Left kidney (tissue), 2 donors: ENCODE data around the gene CNN3. TPM values are rescaled to one million over a fixed set of nuclear protein-coding genes. Genes with fewer than 3 reads are reported as not detected.
"Not testable (repeated sequence)": the region's sequence is repeated elsewhere in the genome, so short reads cannot be mapped to it uniquely, and the experiment has no call there.

Experiments
- DNase-seq: peaks from one replicate; pipeline ENCODE4 v3.0.0-alpha.2; 2013
- polyA plus RNA-seq: library from polyadenylated mRNA; unstranded; fragments of 120-200 nt; gene quantifications from one replicate; pipeline ENCODE4 v1.2.1, GENCODE V29; 2013; ENCODE audit not compliant: insufficient read length

Gene CNN3
- polyA plus RNA-seq, 1 donor, result 349 TPM

DNA sequence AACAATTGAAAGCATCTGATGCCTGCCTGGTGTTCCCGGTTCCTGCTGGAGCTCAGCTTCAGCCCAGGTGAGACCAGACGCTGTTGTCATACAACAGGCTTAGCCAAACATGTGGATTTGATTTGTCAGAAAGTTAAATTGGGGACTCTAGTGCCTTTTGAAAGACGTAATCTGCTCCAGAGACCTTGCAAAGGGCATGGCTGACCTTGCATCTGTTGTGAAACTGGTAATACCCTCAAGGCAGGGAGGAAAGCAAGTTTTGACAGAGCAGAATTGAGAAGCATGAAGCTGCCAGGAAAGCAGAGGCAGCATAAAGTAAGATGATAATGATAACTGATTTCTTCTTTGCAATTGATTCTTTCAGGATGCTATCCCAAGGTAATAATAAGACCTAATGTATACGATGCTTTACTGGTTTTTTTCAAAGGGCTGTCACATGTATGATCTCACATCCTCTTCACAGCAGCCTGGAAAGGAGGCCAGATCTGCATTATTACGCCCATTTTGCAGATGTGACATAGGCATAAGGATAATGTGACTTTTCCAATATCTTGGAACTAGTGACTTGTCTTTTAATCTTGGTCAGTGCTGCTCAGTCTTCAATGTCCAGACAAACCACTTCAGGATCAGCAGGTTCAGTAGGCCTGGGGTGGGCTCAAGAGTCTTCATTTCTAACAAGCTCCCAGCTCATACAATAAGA is 24.7 kb upstream of the CNN3 start:
- no peak for DNase-seq

GRCh38 chr1:94951046-94951445 is 24.1 kb upstream of the CNN3 start:
- no peak for DNase-seq

DNA sequence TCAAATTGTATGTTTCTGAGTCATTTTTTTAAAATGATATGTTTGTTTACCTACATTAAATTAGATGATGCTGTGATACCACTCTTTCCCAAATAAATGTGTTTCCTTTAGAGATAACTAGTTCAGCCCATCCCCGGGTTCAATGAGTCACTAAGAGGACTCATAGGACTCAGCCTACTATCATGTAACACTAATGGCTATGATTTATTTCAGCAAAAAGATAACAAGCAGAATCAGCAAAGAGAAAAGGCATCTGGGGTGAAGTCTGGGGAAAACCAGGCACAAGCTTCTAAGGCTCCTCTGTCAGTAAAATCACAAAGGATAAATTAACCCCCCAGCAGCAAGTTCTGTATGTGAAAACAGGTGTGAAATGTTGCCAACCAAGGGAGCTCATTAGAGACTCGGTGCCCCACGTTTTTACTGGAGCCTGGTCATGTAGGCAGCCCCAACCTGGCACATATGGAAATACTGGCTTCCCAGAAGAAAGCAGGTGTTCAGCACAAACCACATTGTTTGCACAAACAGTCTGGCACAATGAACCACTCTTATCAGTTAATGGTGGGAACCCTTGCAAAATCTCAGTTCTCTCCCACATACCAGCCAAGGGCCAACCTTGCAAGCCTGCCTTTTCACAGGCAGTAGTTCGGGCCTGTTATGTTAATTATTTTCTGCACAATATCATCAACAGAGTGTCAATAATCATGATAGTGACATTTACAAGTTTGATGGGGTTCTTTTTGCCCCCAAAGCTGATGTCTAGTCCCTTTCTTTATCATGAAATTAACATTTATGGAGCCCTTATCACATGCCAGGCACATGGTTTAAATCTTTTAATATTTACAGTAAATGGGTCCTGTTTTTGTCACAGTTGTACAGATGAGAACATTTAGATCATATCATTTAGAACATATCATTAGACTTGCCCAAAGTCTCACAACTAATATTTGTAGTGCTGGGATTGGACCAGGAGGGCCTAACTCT is 23.1 kb upstream of the CNN3 start:
- DNase-seq, result no peak

DNA sequence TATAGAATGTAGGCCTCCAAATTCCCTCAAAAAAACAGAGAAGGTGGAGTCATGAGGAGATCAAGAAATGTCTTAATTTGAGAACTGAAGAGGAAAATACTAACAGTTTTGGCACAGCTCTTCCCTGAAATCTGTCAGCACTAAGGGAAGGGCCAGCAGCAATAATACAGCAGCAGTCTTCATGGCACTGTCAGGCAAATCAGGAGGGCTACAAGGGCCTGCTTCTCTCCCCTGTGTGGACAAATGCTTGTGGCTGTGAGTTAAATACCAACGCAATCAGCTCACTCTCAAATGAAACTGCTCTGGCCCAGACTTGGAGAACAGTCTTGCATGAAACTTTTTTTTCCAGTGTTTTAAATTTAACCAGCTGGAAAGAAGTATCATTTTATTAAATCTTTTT is 20.5 kb upstream of the CNN3 start:
- DNase-seq, result no peak

- DNase-seq, result no peak
Observed at GRCh38 chr1:94946886-94947285, 20.0 kb upstream of the CNN3 start.

DNA sequence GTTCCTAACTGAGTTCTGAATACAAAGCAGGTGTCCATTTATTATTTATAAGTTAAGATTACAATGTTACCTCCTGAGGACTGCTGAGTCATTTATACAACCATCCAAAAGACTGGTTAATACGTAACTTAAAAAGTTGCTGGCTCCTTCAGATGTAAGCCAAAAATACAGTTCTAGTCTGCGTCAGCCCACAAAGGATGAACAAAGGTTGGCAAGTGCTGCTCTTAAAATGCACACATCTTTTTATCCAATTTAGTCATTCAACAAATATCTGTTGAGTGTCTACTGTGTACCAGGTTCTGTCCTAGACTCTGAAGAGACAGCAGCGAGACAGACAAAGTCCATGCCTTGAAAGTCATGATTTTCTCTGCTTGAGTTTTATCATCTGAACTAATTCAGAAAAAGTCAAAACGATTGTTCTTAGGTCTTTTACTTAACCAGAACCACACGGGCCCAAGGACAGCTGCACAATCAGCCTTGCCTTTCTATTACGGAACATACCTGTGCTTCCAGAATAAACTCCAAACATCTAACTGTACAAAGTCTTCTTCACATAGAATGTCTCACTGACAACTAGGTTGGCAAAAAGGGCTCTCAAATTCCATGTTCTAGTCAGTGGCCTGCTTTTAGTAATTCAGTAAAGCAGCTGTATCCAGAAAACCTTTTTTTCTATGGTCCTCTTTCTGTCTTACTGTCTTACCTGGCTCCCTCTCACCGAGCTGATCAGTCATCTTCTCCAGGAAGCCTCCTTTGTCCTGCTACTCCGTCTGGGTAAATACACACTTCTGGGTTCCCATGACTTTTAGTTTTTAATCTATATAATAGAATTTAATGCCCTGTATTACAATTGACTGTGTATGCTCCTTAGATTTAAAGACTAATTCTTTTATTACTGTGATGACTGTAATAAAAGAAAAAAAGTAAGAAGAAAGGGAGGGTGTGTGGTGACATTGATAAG is 15.5 kb upstream of the CNN3 start:
- DNase-seq, result no peak

DNA sequence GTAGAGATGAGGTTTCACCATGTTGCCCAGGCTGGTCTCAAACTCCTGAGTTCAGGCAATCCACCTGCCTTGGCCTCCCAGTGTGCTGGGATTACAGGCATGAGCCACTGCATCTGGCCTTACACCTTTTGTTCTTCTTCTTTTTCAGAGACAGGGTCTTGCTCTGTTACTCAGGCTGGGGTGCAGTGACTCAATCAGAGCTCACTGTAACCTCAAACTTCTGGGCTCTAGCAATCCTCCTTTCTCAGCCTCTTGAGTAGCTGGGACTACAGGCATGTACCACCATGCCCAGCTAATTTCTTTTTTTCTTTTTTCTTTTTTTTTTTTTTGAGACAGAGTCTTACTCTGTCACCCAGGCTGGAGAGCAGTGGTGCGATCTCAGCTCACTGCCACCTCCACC is 14.6 kb upstream of the CNN3 start:
- not testable (repeated sequence) for DNase-seq

DNA sequence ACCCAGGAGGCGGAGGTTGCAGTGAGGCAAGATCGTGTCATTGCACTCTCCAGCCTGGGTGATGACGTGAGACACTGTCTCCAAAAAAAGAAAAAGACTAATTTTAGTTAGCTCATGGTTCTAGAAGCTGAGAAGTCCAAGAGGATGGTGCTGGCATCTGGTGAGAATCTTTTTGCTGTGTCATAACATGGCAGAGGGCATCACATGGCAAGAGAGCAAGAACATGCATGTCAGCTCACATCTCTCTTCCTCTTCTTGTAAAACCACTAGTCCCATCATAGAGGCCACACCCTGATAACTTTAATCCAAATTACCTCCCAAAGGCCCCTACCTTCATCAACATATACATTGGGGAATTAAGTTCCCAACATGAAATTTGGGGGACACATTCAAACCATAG is 13.8 kb upstream of the CNN3 start:
- DNase-seq, result no peak

- no peak for DNase-seq
Observed at GRCh38 chr1:94937820-94938219, 10.9 kb upstream of the CNN3 start.

- no peak for DNase-seq
Observed at GRCh38 chr1:94936861-94937620, 10.1 kb upstream of the CNN3 start.

DNA sequence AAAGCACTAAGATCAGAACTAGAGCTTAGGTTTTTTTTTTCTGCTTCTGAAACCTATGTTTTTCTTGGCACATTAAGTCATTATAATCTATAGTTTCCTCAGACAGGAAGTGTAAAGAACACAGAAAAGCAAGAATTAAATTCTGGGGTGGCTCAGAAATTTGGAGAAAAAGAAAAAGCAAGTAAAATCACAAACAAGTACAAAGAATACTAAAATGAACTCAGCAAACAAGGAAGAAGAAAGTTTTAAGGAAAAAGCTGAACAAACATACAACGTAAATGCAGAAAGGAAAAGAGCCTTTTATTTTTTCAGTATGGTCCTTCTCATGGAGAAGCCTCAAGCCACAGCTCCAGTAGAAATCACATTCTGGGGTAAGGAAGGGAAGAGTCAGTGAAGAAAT is 8.6 kb upstream of the CNN3 start:
- no peak for DNase-seq

GRCh38 chr1:94935034-94935433 is 8.1 kb upstream of the CNN3 start:
- no peak for DNase-seq

- DNase-seq, result no peak
Observed at GRCh38 chr1:94934551-94934950, 7.6 kb upstream of the CNN3 start.

DNA sequence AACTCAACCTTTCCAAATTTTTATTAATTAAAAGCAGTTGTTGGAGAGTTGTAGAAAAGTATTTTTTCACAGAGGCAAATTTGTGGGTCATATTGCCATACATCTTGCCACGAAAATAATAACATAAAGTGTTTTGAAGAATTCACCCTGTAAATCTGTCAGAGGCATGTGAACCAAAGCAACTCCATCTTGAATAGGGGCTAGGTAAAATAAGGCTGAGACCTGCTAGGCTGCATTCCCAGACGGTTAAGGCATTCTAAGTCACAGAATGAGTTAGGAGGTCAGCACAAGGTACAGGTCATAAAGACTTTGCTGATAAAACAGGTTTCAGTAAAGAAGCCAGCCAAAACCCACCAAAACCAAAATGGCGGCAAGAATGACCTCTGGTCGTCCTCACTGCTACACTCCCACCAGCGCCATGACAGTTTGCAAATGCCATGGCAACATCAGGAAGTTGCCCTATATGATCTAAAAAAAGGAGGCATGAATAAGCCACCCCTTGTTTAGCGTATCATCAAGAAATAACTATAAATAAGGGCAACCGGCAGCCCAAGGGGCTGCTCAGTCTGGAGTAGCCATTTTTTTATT is 4.4 kb upstream of the CNN3 start:
- DNase-seq, result no peak

DNA sequence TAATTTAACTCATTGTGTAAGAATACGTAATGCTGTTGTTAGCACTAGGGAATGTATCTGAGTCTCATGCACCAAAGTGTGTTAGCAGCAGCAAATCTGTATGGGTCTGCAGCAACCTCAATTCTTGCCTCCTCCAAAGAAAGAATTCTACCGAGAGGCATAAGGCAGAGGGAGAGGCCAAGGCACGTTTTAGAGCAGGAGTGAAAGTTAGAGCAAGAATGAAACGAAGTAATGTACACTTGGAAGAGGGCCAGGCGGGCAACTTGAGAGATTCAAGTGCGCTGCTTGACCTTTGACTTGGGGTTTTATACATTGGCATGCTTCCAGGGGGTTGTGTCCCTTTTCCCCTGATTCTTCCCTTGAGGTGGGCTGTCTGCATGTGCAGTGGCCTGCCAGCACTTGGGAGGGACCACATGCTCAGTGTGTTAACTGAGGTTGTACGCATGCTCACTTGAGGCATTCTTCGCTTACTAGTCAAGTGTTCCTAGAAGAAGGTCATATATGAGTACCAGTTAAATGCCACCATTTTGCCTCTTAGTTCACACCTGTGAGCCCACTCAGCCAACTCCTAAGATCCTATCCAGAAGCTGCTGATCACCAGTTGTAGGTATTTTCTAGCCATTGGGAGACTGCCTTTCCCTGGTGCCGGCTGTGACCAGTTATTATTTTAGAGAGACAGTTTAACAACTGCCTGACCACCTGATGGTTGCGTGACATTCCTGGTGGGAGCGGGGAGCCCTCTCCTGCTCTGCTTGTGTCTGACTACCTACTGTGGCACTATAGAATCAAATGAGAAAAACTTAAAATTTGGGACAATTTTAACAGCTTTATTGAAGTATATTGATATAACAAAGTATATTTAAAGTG is 2.7 kb upstream of the CNN3 start:
- DNase-seq, result no peak

DNA sequence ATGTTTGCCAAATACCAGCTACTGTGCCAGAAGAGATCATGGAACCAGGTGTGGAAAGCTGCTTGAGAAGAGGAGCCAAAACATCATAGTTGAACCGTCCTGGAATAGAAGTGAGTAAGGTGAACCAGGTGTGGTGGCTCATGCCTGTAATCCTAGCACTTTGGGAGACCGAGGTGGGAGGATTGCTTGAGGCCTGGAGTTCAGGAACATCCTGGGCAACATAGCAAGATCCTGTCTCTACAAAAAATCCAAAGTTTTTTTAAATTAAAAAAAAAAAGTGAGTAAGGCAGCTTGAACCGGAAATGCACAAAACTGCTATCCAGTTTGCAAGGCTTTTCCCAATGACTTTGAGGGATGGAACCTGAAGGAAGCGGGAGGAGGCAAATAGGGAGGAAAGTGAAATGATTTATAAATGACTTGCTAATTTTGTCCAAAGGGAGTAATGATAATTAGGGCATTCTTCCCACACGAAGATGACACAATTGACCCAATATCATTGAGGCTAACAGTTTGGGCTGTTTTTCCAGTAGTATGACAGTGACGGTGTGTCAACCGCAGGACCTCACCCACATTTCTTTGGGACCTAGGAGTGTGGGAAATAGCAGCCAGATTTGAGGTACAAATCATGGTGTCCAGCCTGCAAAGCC is 1.5 kb upstream of the CNN3 start:
- DNase-seq, result no peak

DNA sequence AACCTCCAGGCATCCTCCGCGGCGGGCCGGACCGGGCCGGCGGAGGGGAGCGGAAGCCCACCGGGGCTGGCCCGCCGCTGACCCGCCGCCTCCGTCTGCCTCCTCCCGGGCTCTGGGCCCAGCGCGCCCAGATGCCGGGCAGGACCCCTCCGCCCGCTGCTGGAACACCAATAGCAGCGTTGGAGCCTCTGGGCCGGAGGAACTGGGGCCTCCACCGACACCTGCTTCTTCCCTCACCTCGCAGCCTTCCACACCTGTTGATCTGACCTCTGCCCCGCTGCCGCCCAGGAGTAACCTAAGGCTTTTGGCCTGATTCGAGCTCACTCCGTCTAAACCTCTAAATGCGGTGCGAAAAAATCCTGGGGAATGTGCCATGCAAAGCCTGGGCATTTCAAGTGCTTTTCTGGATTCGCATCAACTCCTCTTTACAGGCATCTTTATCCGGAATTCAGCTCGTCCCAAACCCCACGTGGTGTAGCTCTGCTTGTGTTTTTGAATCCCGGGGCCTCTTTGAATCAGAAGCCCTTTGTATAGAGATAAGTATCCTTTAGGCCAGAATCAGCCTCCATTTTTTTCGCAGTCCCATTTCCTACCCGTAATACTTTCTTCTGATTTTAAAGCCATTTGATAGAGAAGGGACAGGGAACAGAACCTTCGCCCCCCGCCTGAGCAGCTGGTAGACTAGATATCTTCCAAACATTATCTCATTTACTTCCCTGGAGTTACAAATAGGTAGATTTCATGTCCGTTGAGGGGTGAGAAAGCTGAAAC is 680 bp upstream of the CNN3 start:
- DNase-seq, result peak; percentile 48

- DNase-seq, result peak; percentile 49
Observed at GRCh38 chr1:94926126-94926914, 590 bp downstream of the CNN3 start.
